ENCODE results near the gene ADAD2. TPM values are rescaled to one million over a fixed set of nuclear protein-coding genes. Genes with fewer than 3 reads are reported as not detected.

The ADAD2 gene
- polyA plus RNA-seq, 1 donor from 2014 or later = not detected

DNA sequence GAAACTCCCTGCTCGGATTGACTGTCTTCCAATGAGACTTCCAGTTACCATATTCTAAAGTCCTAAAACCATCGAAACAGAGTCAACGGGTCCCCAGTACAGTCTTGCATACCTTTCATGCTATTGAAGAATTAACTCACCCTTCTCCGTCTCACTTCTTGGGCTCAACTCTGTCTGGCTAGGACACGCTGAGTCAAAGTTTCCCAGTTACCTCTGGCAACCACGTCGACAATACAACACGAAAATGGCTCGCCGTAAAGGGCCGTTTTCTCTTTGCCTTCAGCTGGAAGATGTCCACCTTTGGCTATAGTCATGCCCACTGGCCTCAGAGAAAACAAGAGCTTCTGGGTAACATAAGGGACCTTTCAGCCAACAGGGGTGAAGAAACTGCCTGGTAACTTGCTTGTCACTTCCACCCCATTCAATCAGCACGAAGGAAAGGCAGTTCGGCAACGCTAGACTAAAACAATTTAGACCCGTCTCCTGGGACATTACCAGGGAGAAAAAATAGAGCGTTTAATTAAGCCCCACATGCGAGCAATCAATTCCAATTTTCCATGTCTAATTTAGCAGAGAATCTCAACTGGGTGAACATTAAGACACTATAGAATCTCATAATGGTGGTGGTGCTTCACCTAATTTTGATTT, 27.3 kb downstream of the ADAD2 start:
- no peak overlapping the region for H3K4me3 Mint-ChIP-seq
- no peaks in the 10 kb centered on the region for H3K4me1 Mint-ChIP-seq
- peak overlapping the region in 1 of 3 donors; percentile 40 for H3K27ac Mint-ChIP-seq

DNA sequence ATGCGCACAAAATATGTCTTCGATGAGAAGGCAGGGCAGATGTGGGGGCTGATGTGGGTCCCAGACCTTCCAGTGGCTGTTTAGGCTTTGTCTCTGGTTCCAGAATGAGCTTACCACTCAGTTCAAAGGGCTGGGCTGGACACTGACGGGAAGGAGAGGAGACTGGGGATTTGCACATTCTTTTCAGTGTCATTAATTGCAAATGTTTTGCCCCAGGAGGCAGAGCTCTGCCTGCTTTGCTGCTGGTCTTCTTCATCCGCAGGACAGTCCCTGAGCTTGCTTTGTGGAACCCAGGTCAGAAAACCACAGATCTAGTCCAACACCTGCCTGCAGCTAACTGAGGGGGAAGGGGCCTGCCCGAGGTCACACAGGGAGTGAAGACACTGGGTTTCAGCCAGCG, 28.0 kb downstream of the ADAD2 start:
- Mint-ChIP-seq H3K27ac (no peak overlapping the region), H3K9me3 (no peaks in the 10 kb centered on the region), H3K4me3 (no peak overlapping the region), H3K27me3 (peaks cover 2% of the 10 kb centered on the region), H3K36me3 (no peaks in the 10 kb centered on the region), H3K4me1 (no peaks in the 10 kb centered on the region)

More for the DNA sequence above, 27.3 kb downstream of the ADAD2 start:
- Mint-ChIP-seq H3K36me3 (no peaks in the 10 kb centered on the region), H3K27me3 (peaks cover 2% of the 10 kb centered on the region), H3K9me3 (no peaks in the 10 kb centered on the region)

DNA sequence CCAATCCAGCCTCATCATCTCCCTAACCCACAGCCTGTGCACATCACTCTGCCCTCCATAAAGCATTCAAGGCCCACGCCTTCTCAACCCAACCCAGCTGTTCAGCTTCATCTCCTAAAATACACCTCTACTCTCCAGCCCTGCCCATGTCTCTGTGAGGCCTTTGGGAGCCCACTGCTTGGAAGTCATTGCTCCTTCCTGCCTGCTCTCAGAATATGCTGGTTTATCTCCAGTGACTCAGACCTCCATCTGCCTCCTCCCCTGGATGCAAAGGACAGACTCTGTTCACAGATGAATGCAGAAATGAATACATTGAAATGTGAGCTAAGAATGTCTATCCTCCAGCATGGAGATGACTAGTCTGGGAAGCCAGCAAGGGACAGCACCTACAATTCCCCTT, 29.9 kb downstream of the ADAD2 start:
- H3K27me3 Mint-ChIP-seq = peaks cover 2% of the 10 kb centered on the region
- H3K9me3 Mint-ChIP-seq = no peaks in the 10 kb centered on the region

DNA sequence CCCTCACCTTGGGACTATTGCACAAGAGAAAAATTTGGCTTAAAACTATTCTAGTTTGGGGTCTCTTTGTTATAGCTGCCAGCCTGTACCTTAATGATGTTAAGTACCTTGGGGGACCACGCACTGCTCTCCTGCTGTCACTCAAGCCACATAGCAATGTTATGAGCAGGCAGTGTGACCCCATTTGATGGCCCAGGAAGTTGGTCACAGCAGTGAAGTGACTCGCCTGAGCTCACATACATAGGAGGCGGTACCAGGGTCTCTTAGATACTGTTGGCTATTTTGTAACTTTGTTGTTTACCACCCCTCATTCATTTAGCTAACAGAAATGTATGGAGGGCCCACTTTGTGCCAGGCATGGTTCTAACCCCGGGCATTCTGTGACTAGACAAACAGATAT, 32.5 kb downstream of the ADAD2 start:
- Mint-ChIP-seq H3K4me1 (peaks cover 0 to 3% (median 0%) of the 10 kb centered on the region in 3 donors), H3K4me3 (no peak overlapping the region), H3K9me3 (no peaks in the 10 kb centered on the region)

More for the DNA sequence above, 29.9 kb downstream of the ADAD2 start:
- Mint-ChIP-seq H3K4me1 (no peaks in the 10 kb centered on the region), H3K27ac (no peak overlapping the region), H3K36me3 (no peaks in the 10 kb centered on the region), H3K4me3 (peak overlapping the region in 1 of 4 donors; percentile 58)

DNA sequence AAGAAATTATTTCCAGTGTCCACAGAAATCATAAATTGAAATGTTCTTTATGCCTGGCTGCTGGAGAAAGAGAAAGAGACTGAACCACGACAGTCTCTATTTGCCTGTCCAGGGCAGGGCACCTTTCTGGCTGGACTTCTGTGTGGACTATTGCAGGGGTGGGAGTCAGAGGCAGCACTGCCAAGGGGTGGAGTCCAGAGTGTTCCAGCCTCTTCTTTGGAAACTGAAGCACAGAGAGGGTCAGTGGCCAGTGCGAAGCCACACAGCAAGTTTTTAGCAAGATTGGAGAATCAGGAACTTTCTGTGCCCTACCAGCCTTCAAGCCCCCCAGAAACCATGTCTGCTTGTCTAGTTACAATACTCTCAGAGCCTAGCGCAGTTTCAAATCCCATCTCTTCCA, 33.6 kb downstream of the ADAD2 start:
- Mint-ChIP-seq H3K9me3 (no peaks in the 10 kb centered on the region), H3K36me3 (no peaks in the 10 kb centered on the region), H3K4me3 (no peak overlapping the region), H3K4me1 (peaks cover 0 to 3% (median 0%) of the 10 kb centered on the region in 3 donors), H3K27ac (no peak overlapping the region), H3K27me3 (peaks cover 6% of the 10 kb centered on the region)

More for the DNA sequence above, 32.5 kb downstream of the ADAD2 start:
- H3K27me3 Mint-ChIP-seq = peaks cover 6% of the 10 kb centered on the region
- H3K27ac Mint-ChIP-seq = no peak overlapping the region
- no peaks in the 10 kb centered on the region for H3K36me3 Mint-ChIP-seq

DNA sequence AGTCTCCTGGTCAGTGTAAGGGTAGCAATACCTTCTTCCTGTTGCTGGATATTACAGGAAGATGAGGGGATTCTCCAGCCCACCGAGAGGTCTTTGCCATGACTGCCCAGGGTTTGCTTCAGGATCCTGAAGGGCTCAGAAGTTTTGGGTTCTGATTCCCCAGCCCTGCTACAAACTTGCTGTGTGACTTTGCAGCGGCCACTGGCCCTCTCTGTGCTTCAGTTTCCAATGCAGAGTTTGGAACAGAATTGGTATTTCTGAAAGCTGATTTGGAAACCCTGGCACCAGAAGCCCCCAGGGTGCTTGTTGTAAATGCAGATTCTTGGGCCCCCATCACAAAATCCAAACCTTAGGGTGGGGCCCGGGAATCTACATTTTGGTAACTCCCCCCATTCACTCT, 34.2 kb downstream of the ADAD2 start:
- Mint-ChIP-seq H3K27me3 (peaks cover 6% of the 10 kb centered on the region), H3K9me3 (no peaks in the 10 kb centered on the region), H3K27ac (no peak overlapping the region), H3K4me3 (no peak overlapping the region), H3K36me3 (no peaks in the 10 kb centered on the region), H3K4me1 (peaks cover 0 to 3% (median 0%) of the 10 kb centered on the region in 3 donors)

DNA sequence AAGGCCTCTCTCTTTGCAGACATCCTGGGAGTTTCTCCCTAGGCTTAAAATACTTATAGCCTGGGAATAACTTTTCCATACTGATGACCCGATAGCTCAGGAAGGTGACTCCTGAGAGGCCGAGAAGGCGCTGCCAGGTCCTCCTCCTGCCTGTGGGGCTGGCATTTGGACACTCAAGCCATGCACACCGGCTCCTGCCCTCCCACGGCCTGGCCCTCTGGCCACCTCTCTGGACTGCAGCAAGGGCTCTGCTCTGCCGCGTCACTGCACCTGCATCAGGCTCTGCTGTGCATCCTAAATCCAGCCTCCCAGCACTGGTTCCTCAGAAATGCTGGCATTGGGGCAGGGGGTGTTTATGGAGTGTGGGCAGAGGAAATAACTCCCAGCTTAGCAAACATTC, 34.6 kb downstream of the ADAD2 start:
- no peaks in the 10 kb centered on the region for H3K36me3 Mint-ChIP-seq
- H3K27ac Mint-ChIP-seq = no peak overlapping the region
- H3K9me3 Mint-ChIP-seq = no peaks in the 10 kb centered on the region
- peaks cover 6% of the 10 kb centered on the region for H3K27me3 Mint-ChIP-seq
- H3K4me1 Mint-ChIP-seq = peaks cover 0 to 3% (median 0%) of the 10 kb centered on the region in 3 donors
- H3K4me3 Mint-ChIP-seq = no peak overlapping the region

DNA sequence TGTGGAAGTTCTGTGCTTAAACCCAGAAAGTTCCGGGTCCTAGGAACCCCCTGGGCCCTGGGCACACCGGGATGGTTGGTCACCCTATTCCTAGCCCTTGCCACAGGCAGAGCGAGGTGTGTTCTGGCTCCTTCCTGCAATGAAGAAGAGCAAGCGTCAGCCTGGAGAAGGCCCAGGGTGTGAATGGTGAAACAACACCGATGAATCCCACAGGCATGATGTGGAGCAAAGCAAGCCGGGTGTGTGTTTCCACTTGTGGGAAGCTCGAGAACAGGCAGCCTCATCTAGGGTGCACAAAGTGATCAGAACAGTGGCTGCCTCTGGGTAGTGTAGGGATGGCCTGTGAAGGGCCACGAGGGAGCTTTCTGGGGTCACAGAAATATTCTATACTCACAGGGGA, 35.1 kb downstream of the ADAD2 start:
- Mint-ChIP-seq H3K36me3 (no peaks in the 10 kb centered on the region), H3K9me3 (no peaks in the 10 kb centered on the region), H3K4me3 (no peak overlapping the region), H3K27me3 (peaks cover 4% of the 10 kb centered on the region), H3K4me1 (peaks cover 0 to 3% (median 0%) of the 10 kb centered on the region in 3 donors), H3K27ac (no peak overlapping the region)

DNA sequence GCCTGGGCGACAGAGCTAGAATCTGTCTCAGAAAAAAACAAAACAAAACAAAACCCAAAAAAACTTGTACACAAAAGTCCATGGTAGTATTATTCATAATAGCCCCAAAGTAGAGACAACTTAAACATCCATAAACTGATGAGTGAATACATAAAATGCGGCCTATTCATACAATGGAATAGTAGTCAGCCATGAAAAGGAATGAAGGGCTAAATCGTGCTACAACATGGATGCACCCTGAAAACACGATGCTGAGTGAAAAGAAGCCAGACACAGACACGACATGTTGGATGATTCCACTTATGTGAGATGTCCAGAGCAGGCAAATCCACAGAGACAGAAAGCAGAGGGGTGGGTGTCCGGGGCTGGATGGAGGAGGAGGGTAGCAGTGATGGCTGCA, 36.6 kb downstream of the ADAD2 start:
- H3K27me3 Mint-ChIP-seq = peaks cover 8% of the 10 kb centered on the region
- H3K36me3 Mint-ChIP-seq = no peaks in the 10 kb centered on the region
- no peak overlapping the region for H3K4me3 Mint-ChIP-seq
- peaks cover 0 to 3% (median 0%) of the 10 kb centered on the region in 3 donors for H3K4me1 Mint-ChIP-seq
- H3K9me3 Mint-ChIP-seq = no peaks in the 10 kb centered on the region
- H3K27ac Mint-ChIP-seq = no peak overlapping the region

DNA sequence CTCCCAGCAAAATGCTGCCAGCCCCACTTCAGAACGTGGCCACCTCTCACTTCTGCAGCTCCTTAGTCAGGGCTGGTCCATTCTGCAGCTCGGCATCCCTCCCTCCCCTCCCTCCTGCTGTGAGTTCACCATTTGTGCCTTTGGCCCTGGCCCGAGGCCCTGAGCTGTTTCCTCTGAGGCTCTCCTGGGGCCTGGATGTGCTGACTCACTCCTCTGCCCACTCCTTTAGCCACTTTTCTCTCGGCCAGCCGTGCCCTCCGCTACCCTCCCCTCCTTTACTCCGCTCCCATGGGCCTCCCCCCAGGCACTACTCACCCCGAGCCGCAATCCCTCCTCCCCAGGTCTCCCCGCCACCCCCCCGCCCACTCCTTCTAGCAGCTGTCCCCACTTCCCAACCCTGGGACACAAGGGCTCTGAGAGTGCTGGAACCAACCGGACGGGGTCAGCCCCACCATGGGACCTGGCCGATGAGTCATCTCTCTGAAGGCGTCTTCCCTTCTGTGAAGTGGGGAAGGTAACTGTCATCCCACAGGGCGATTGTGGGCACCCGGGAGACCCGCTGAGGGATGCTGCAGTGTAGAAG, 37.4 kb downstream of the ADAD2 start:
- H3K36me3 Mint-ChIP-seq = no peaks in the 10 kb centered on the region
- H3K27me3 Mint-ChIP-seq = peaks cover 8% of the 10 kb centered on the region
- no peaks in the 10 kb centered on the region for H3K9me3 Mint-ChIP-seq
- H3K27ac Mint-ChIP-seq = no peak overlapping the region
- no peak overlapping the region for H3K4me3 Mint-ChIP-seq
- H3K4me1 Mint-ChIP-seq = peaks cover 0 to 3% (median 0%) of the 10 kb centered on the region in 3 donors

DNA sequence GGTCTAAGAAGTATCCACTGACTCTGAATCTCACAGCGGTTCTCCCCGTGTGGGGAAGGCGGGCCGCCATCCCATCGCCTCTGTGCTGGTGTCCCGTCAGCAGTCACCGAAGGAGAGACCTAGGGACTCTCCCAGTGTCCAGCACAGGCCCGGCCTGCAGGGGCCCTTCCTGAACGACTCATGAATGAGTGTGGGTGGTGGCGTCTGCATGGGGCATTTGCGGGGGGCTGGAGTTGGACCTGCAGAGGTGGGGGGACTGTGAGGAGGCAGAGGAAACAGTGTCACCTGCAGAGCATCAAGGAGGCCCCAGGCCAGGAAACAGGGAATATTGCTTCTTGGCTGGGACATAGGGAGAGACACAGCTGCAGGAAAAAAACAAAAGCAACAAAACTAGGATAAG, 38.5 kb downstream of the ADAD2 start:
- peaks cover 10% of the 10 kb centered on the region for H3K27me3 Mint-ChIP-seq
- H3K9me3 Mint-ChIP-seq = peaks cover 0 to 2% (median 0%) of the 10 kb centered on the region in 3 donors
- no peak overlapping the region for H3K27ac Mint-ChIP-seq

DNA sequence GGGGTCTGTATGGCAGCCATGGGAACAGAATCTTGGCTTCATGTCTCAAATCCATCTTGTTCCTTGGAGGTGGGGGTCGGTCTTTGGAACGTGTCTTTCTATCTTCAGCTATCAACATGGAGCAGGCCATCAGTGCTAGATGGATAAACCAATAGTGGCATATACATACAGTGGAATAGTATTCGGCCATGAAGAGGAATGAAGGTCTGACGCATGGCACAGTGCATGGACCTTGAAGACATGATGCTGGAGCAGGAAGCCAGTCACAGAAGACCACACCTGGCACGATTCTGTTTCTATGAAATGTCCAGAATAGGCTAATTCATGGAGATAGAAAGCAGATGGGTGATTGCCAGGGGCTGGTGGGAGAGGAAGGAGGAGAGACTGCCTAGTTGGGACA, 41.1 kb downstream of the ADAD2 start:
- peaks cover 0 to 3% (median 0%) of the 10 kb centered on the region in 3 donors for H3K4me1 Mint-ChIP-seq
- H3K27me3 Mint-ChIP-seq = peaks cover 10% of the 10 kb centered on the region
- H3K4me3 Mint-ChIP-seq = no peak overlapping the region
- no peaks in the 10 kb centered on the region for H3K36me3 Mint-ChIP-seq
- peak overlapping the region in 1 of 3 donors; percentile 82 for H3K27ac Mint-ChIP-seq
- H3K9me3 Mint-ChIP-seq = peaks cover 0 to 2% (median 0%) of the 10 kb centered on the region in 3 donors

More for the DNA sequence above, 38.5 kb downstream of the ADAD2 start:
- no peaks in the 10 kb centered on the region for H3K36me3 Mint-ChIP-seq
- H3K4me1 Mint-ChIP-seq = peaks cover 0 to 3% (median 0%) of the 10 kb centered on the region in 3 donors
- no peak overlapping the region for H3K4me3 Mint-ChIP-seq

DNA sequence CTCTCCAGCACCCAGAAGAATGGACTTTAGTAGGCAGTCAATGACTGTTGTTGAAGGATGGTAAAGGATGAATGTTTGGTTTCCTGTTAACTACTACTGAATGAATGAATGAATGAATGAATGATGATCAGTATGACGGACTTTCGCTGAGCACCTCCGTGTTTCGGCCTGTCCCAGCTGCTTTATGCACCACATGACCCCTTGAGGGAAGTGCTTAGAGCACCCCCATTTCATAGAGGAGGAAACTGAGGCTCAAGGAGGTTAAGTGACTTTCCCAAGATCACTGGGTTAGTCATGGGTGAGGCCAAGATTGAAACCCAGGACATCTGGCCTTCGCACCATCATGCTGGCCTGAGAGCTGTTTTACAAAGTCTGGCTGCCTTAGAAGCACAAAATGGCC, 42.0 kb downstream of the ADAD2 start:
- H3K27ac Mint-ChIP-seq = no peak overlapping the region
- no peaks in the 10 kb centered on the region for H3K36me3 Mint-ChIP-seq
- H3K27me3 Mint-ChIP-seq = peaks cover 8% of the 10 kb centered on the region
- H3K4me3 Mint-ChIP-seq = no peak overlapping the region
- peaks cover 0 to 2% (median 0%) of the 10 kb centered on the region in 3 donors for H3K9me3 Mint-ChIP-seq
- H3K4me1 Mint-ChIP-seq = no peaks in the 10 kb centered on the region

DNA sequence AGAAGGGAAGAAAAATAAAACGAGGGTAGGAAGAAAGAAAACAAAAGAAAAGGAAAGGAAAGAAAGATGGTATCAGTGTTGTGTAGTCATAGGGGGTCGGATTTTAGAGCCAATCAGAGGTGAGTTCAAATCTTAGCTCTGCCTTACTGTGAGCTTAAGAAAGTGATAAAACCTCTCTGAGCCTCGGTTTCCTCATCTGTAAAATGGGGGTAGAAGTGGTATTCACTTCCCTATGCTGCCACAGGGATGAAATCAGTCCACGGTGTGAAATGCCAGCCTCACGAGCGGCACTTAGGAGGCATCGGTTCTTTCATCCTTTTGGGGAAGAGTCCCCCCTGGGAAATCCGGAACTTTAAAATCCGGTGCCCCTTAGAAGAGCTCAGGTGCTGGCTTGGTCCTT, 42.8 kb downstream of the ADAD2 start:
- peaks cover 0 to 2% (median 0%) of the 10 kb centered on the region in 3 donors for H3K9me3 Mint-ChIP-seq
- no peaks in the 10 kb centered on the region for H3K36me3 Mint-ChIP-seq
- peaks cover 8% of the 10 kb centered on the region for H3K27me3 Mint-ChIP-seq
- H3K4me1 Mint-ChIP-seq = no peaks in the 10 kb centered on the region
- H3K27ac Mint-ChIP-seq = no peak overlapping the region
- no peak overlapping the region for H3K4me3 Mint-ChIP-seq

DNA sequence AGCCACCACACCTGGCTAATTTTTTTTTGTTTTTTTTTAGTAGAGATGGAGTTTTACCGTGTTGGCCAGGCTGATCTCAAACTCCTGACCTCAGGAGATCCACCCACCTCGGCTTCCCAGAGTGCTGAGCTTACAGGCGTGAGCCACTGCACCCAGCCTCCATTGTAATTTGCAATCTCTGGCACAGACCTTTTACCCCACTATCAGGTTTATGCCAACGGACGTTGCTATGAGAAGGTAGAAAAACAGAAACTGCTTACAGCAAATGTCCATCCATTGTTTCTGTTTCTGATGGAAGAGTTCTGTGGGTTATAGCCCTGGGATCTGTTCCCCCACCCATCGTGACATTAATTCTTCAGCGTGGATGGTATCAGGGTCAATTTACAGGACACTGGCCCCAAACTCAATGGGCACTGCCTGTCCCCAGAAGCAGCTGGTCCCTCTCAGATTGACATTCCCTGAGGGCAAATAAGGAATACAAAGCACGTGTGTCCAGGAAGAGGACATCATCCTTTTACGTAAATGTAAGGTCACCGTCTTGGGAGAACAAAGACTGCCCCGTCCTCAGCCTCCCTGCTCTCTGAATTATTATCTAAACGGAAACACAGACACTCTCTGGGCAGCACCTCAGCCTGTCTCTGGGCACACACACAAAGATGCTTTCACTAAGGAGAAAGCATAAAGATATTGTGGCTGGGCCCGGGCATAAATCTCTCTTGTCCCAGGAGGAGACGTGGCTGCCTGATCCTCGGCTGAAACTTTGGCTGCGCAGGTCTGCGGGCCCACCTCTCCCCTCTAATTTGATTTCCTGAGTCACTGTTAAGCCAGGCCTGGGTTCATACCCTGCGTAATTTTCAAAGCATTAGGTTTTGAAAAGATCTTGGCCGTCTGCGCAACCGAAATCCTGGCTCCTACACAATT, 43.6 kb downstream of the ADAD2 start:
- H3K4me3 Mint-ChIP-seq = no peak overlapping the region
- no peaks in the 10 kb centered on the region for H3K36me3 Mint-ChIP-seq
- peaks cover 0 to 2% (median 0%) of the 10 kb centered on the region in 3 donors for H3K9me3 Mint-ChIP-seq
- no peak overlapping the region for H3K27ac Mint-ChIP-seq
- H3K4me1 Mint-ChIP-seq = no peaks in the 10 kb centered on the region
- peaks cover 8% of the 10 kb centered on the region for H3K27me3 Mint-ChIP-seq
